DND-41 (cell line): ENCODE results near the gene GNAS-AS1.

Source experiments
- EZH2 ChIP-seq: IDR thresholded peaks from 3 replicates; pipeline ENCODE4 v1.6.1; 2012; ENCODE audit warnings: borderline replicate concordance, low read depth, mild to moderate bottlenecking, moderate library complexity, low read length, inconsistent platforms; ENCODE audit not compliant: severe bottlenecking
- TF ChIP-seq, protein P1 (sequence below): IDR thresholded peaks from 2 replicates; pipeline ENCODE4 v1.5.1; 2012; ENCODE audit warnings: borderline replicate concordance, low read length, moderate library complexity, mild to moderate bottlenecking; ENCODE audit not compliant: poor library complexity, severe bottlenecking; ENCODE audit errors: extremely low read depth

DNA sequence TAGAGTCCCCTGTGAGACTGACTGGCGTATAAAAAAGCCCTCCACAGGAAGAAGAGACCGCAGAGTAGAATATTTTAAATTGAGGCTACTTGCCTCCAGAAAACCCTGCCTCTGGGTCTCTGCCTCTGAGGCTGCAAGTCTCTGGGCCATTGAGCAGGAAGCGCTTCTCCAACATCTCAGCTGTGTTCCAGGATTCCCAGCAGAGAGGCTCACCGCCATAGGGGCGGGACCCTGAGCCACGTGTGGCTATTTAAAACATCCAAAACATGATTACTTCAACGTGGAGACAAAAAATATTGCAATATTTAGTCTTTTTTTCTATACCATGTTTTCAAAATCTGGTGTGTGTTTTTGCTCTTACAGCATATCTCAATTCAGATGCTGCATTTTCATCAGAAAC is 59.4 kb downstream of the GNAS-AS1 start:
- TF ChIP-seq, protein P1, sequence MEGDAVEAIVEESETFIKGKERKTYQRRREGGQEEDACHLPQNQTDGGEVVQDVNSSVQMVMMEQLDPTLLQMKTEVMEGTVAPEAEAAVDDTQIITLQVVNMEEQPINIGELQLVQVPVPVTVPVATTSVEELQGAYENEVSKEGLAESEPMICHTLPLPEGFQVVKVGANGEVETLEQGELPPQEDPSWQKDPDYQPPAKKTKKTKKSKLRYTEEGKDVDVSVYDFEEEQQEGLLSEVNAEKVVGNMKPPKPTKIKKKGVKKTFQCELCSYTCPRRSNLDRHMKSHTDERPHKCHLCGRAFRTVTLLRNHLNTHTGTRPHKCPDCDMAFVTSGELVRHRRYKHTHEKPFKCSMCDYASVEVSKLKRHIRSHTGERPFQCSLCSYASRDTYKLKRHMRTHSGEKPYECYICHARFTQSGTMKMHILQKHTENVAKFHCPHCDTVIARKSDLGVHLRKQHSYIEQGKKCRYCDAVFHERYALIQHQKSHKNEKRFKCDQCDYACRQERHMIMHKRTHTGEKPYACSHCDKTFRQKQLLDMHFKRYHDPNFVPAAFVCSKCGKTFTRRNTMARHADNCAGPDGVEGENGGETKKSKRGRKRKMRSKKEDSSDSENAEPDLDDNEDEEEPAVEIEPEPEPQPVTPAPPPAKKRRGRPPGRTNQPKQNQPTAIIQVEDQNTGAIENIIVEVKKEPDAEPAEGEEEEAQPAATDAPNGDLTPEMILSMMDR, result no peak
- no peak for TF ChIP-seq EZH2
